GM12878 (cell line): ENCODE data around the gene NOL7. TPM values are rescaled to one million over a fixed set of nuclear protein-coding genes. Genes with fewer than 3 reads are reported as not detected.
A peak's percentile ranks its signal among the peaks of the same experiment; 100 is the strongest.

Experiments
- ATAC-seq: fragments of 200-7000 bp; cut with Tn5 transposase; 3 replicates; pipeline ENCODE4 v1.9.1; 2020; ENCODE audit warnings: mild to moderate bottlenecking, moderate library complexity
- BruUV-seq: library from RNA; stranded (reverse); fragments of 400-500 nt; replicated peaks from 2 replicates; lab custom pipeline; 2021; lab: Mats Ljungman, UMichigan
- CTCF ChIA-PET: fragments of 300-600 bp; sonication (Branson Sonifier 250); formaldehyde crosslinking; extraction: SDS; loops from one replicate; lab custom pipeline; 2021; ENCODE audit warnings: inconsistent platforms; lab: Yijun Ruan, JAX
- POLR2A ChIA-PET: fragments of 350-600 bp; formaldehyde crosslinking; extraction: SDS; loops from one replicate; lab custom pipeline; 2021; ENCODE audit warnings: inconsistent platforms; lab: Charles Lee
- RAD21 ChIA-PET: fragments of 300-600 bp; sonication (Branson Sonifier 250); formaldehyde crosslinking; loops from one replicate; lab custom pipeline; 2023; ENCODE audit warnings: antibody characterized with exemption; ENCODE audit not compliant: unreplicated experiment; lab: Charles Lee
- SMC1A ChIA-PET: fragments of 300-600 bp; sonication (Branson Sonifier 250); formaldehyde crosslinking; loops from one replicate; lab custom pipeline; 2023; ENCODE audit not compliant: unreplicated experiment, uncharacterized antibody; lab: Charles Lee
- DNase-seq: peaks from one replicate; pipeline ENCODE4 v3.0.0-alpha.2; 2011; ENCODE audit warnings: low read depth, low spot score
- FAIRE-seq: peaks from 3 replicates; lab custom pipeline; 2011; peaks lifted over from hg19 to GRCh38; lab: Jason Lieb, UNC
- H2AFZ ChIP-seq: 2 replicates; pipeline ENCODE4 v1.6.0; 2011; ENCODE audit warnings: low read depth, low read length, control low read depth; ENCODE audit not compliant: control insufficient read depth
- H3K27ac ChIP-seq: 2 replicates; pipeline ENCODE4 v1.5.1; 2011; ENCODE audit warnings: control low read depth; ENCODE audit not compliant: control insufficient read depth, insufficient read depth
- H3K27me3 ChIP-seq, 2 experiments: replicated peaks in 1 of 2; 2 replicates each; pipeline versions ENCODE4 v1.6.0 to v1.6.1; 2011; ENCODE audit warnings: low read length in 1 of 2; ENCODE audit not compliant: control insufficient read depth in 2 of 2, insufficient read depth in 2 of 2
- H3K36me3 ChIP-seq, 2 experiments: 2 replicates each; pipeline ENCODE4 v1.5.1; 2011; ENCODE audit warnings: low read length in 1 of 2; ENCODE audit not compliant: control insufficient read depth in 2 of 2, insufficient read depth in 2 of 2
- H3K4me1 ChIP-seq: 2 replicates; pipeline ENCODE4 v1.6.1; 2011; ENCODE audit warnings: mild to moderate bottlenecking, low read length, moderate library complexity, mixed read lengths; ENCODE audit not compliant: control insufficient read depth, insufficient read depth
- H3K4me2 ChIP-seq: 2 replicates; pipeline ENCODE4 v1.6.0; 2011; ENCODE audit warnings: control low read depth; ENCODE audit not compliant: control insufficient read depth, insufficient read depth
- H3K4me3 ChIP-seq: fragments of 200-600 bp; sonication (generic); 2 replicates; pipeline ENCODE4 v1.5.1; 2016
- H3K79me2 ChIP-seq: 2 replicates; pipeline ENCODE4 v1.6.0; 2011; ENCODE audit warnings: low read length; ENCODE audit not compliant: control insufficient read depth, insufficient read depth
- H3K9ac ChIP-seq: 2 replicates; pipeline ENCODE4 v1.8.0; 2011; ENCODE audit warnings: low read length, control low read depth, mixed read lengths; ENCODE audit not compliant: control insufficient read depth, insufficient read depth
- H3K9me3 ChIP-seq: replicated peaks from 3 replicates; pipeline ENCODE4 v1.5.1; 2011; ENCODE audit warnings: mild to moderate bottlenecking, low read length; ENCODE audit not compliant: control insufficient read depth, insufficient read depth
- H4K20me1 ChIP-seq: 2 replicates; pipeline ENCODE4 v1.6.0; 2011; ENCODE audit not compliant: control insufficient read depth, insufficient read depth
- ESRRA ChIP-seq: IDR thresholded peaks from 2 replicates; pipeline ENCODE4 v1.6.1; 2012; ENCODE audit warnings: mild to moderate bottlenecking, low read length, improper control_type of control experiment
- FOXK2 ChIP-seq: fragments of 450-650 bp; IDR thresholded peaks from 2 replicates; pipeline ENCODE4 v1.6.1; 2017; ENCODE audit warnings: mild to moderate bottlenecking, moderate library complexity
- LARP7 ChIP-seq: fragments of 450-650 bp; IDR thresholded peaks from 2 replicates; pipeline ENCODE4 v1.6.1; 2017; ENCODE audit warnings: mild to moderate bottlenecking
- MXI1 ChIP-seq: fragments of 150-350 bp; IDR thresholded peaks from 2 replicates; pipeline ENCODE4 v1.6.1; 2011; ENCODE audit warnings: low read depth, mild to moderate bottlenecking, inconsistent platforms, low read length, improper control_type of control experiment
- PKNOX1 ChIP-seq: fragments of 450-650 bp; IDR thresholded peaks from 2 replicates; pipeline ENCODE4 v1.6.1; 2016; ENCODE audit warnings: mild to moderate bottlenecking
- PRDM15 ChIP-seq: fragments of 450-650 bp; formaldehyde crosslinking; IDR thresholded peaks from 2 replicates; pipeline ENCODE4 v1.4.0; 2020; ENCODE audit warnings: mild to moderate bottlenecking, moderate library complexity
- ZBTB33 ChIP-seq: fragments of 450-650 bp; IDR thresholded peaks from 2 replicates; pipeline ENCODE4 v1.6.1; 2017; ENCODE audit warnings: mild to moderate bottlenecking
- ZNF592 ChIP-seq: fragments of 450-650 bp; IDR thresholded peaks from 2 replicates; pipeline ENCODE4 v1.6.1; 2017; ENCODE audit warnings: mild to moderate bottlenecking, moderate library complexity
- ZZZ3 ChIP-seq: IDR thresholded peaks from 2 replicates; pipeline ENCODE4 v1.6.1; 2011; ENCODE audit warnings: low read depth; ENCODE audit not compliant: control insufficient read depth, insufficient read length
- WGBS: methylation state at CpG from one replicate; pipeline ENCODE4 v1.1.6; 2016; ENCODE audit warnings: low lambda C conversion rate; ENCODE audit not compliant: insufficient replicate concordance, insufficient coverage; ENCODE audit errors: missing lambda C conversion rate; 5-methylcytosine and 5-hydroxymethylcytosine counted together
- in situ Hi-C: fragments of 300-500 bp; cut with MboI; formaldehyde crosslinking; loops from 9 replicates; pipeline ENCODE4 v1.14.3; 2018; ENCODE audit warnings: mixed read lengths
- intact Hi-C: fragments of 100-400 bp; cut with micrococcal nuclease; formaldehyde crosslinking; loops from one replicate; pipeline ENCODE4 v1.14.2; 2022; ENCODE audit not compliant: unreplicated experiment
- polyA plus RNA-seq, 11 experiments: library from polyadenylated mRNA; depleted of rRNA in 4 of 11; unstranded in 6 of 11; stranded (reverse) in 5 of 11; fragments of >200 nt; fragmentation: Nextera tagmentation in 4 of 11; fragmentation: Illumina TruSeq in 1 of 11; extraction: Ambion mirVana in 4 of 11; extraction: Trizol in 1 of 11; gene quantifications; 1 replicate in 1 of 11; 2 replicates in 10 of 11; pipeline versions ENCODE4 v1.2.1 to v1.2.3, GENCODE V29; 2011 to 2016; ENCODE audit warnings: inconsistent platforms in 2 of 11, missing spikeins in 2 of 11, low read depth in 1 of 11
- total RNA-seq, 4 experiments: library from RNA; depleted of rRNA in 3 of 4; stranded (reverse); fragments of >200 nt in 3 of 4; fragmentation: Illumina TruSeq in 1 of 4; extraction: Trizol in 1 of 4; gene quantifications; 2 replicates each; pipeline versions ENCODE4 v1.2.1 to v1.2.3, GENCODE V29; 2013 to 2021

The NOL7 gene
- total and polyA plus RNA-seq, 10 of the 15 experiments (the other 5 are each of a cell fraction or from before 2014, with no cell fraction given) = 12.2 to 222 (median 86.2) TPM

GRCh38 chr6:13574571-13575376, 40.4 kb upstream of the NOL7 start, which contains the start of gene SIRT5:
Gene SIRT5, plus strand, starts transcription at chr6:13574601. Its CDS starts 9,510 bp downstream, at chr6:13584111.
- DNase-seq = peak; percentile 52
- intact Hi-C loops (loop anchor here (1.0 to 2.0 kb wide), 6 partner anchors 40 to 238 kb away; partner anchors contain the start of genes GFOD1 and NOL7), in situ Hi-C loops (no loop called here)
- peak; percentile 89 for ATAC-seq
- peak within 1 kb of the TSS; percentile 93 for H3K4me3 ChIP-seq
- H3K36me3 ChIP-seq = no peaks in the 10 kb centered on the region
- BruUV-seq = TSS peak; percentile 58
- H3K4me2 ChIP-seq = peak within 1 kb of the TSS; percentile 99
- H2AFZ ChIP-seq = peak within 1 kb of the TSS; percentile 93
- H3K27ac ChIP-seq = peak within 1 kb of the TSS; percentile 96
- whole genome bisulfite sequencing = 2% methylated on average over 52 of the region's 52 CpGs
- H3K79me2 ChIP-seq = peaks cover 8% of the 10 kb centered on the region
- SMC1A ChIA-PET = interaction anchor here (0.7 to 3.1 kb wide), 39 partner anchors 12 to 380 kb away, joined by 3 to 30 read pairs (median 4); partner anchors contain the start of gene NOL7
- H3K4me1 ChIP-seq = peaks cover 4% of the 10 kb centered on the region
- H3K27me3 ChIP-seq = no peaks in the 10 kb centered on the region
- FAIRE-seq = peak; percentile 88
- H4K20me1 ChIP-seq = no peaks in the 10 kb centered on the region
- peak within 1 kb of the TSS; percentile 92 for H3K9ac ChIP-seq
- H3K9me3 ChIP-seq = no peaks in the 10 kb centered on the region
- RAD21 ChIA-PET = interaction anchor here (0.7 to 3.1 kb wide), 48 partner anchors 11 to 492 kb away, joined by 3 to 42 read pairs (median 4); partner anchors contain the start of genes GFOD1, NOL7 and TBC1D7
- CTCF ChIA-PET = interaction anchor here (0.6 to 3.7 kb wide), 68 partner anchors 9 to 1417 kb away, joined by 3 to 52 read pairs (median 5); partner anchors contain the start of genes GFOD1, MCUR1, NOL7 and TBC1D7
- POLR2A ChIA-PET = interaction anchor here (0.5 to 2.3 kb wide), 14 partner anchors 40 to 237 kb away, joined by 3 to 11 read pairs (median 4); partner anchors contain the start of genes GFOD1 and NOL7
- TF ChIP-seq MXI1 (peak; percentile 52), ZBTB33 (no peak), ZNF592 (no peak), PRDM15 (no peak), PKNOX1 (no peak), ZZZ3 (no peak), LARP7 (0 out of 2 replicates have a peak, but pooled peaks have one; percentile 60), ESRRA (peak; percentile 72; the same call in 1 of the 2 replicates), FOXK2 (no peak; the same call in 1 of the 2 replicates)
